Fibroblast of lung (primary cell): ENCODE measurements around the gene TNFSF12. TPM values are rescaled to one million over a fixed set of nuclear protein-coding genes. Genes with fewer than 3 reads are reported as not detected.

Experiments
- DNase-seq, 2 donors: peaks; one replicate each; pipeline versions ENCODE4 v3.0.0 to v3.0.0-alpha.2; 2010; ENCODE audit warnings: low read depth in 2 of 2
- H2AFZ ChIP-seq: 2 replicates; pipeline ENCODE4 v1.5.1; 2012; ENCODE audit warnings: low read length, control low read depth, inconsistent platforms
- H3K27ac ChIP-seq: 2 replicates; pipeline ENCODE4 v1.5.1; 2011; ENCODE audit warnings: low read length, control low read depth; ENCODE audit not compliant: insufficient read depth
- H3K27me3 ChIP-seq: 2 replicates; pipeline ENCODE4 v1.5.1; 2011; ENCODE audit warnings: mild to moderate bottlenecking, low read length; ENCODE audit not compliant: control insufficient read depth, insufficient read depth
- H3K36me3 ChIP-seq: 2 replicates; pipeline ENCODE4 v1.5.1; 2011; ENCODE audit warnings: low read length; ENCODE audit not compliant: control insufficient read depth, insufficient read depth
- H3K4me1 ChIP-seq: 2 replicates; pipeline ENCODE4 v1.5.1; 2011; ENCODE audit warnings: low read length; ENCODE audit not compliant: control insufficient read depth, insufficient read depth; ENCODE audit errors: extremely low read depth
- H3K4me2 ChIP-seq: 2 replicates; pipeline ENCODE4 v1.5.1; 2011; ENCODE audit warnings: low read length, control low read depth; ENCODE audit not compliant: insufficient read depth; ENCODE audit errors: extremely low read depth
- H3K4me3 ChIP-seq, 4 experiments: fragments of 200-600 bp in 1 of 4; sonication (generic) in 1 of 4; replicated peaks in 1 of 4; 2 replicates each; pipeline ENCODE4 v1.5.1; 2011 to 2016; ENCODE audit warnings: low read length in 4 of 4, low read depth in 3 of 4, mild to moderate bottlenecking in 3 of 4, control low read depth in 2 of 4, inconsistent platforms in 1 of 4, mixed read lengths in 1 of 4; ENCODE audit not compliant: insufficient read depth in 1 of 4; ENCODE audit errors: control extremely low read depth in 1 of 4
- H3K79me2 ChIP-seq: 2 replicates; pipeline ENCODE4 v1.5.1; 2012; ENCODE audit warnings: mild to moderate bottlenecking, low read length, inconsistent platforms; ENCODE audit not compliant: control insufficient read depth, insufficient read depth
- H3K9ac ChIP-seq: 2 replicates; pipeline ENCODE4 v1.5.1; 2011; ENCODE audit warnings: mild to moderate bottlenecking, low read length, control low read depth; ENCODE audit not compliant: insufficient read depth
- H3K9me3 ChIP-seq: 2 replicates; pipeline ENCODE4 v1.5.1; 2012; ENCODE audit warnings: low read depth, low read length; ENCODE audit not compliant: control insufficient read depth, insufficient read depth
- H4K20me1 ChIP-seq: 2 replicates; pipeline ENCODE4 v1.5.1; 2011; ENCODE audit warnings: low read length; ENCODE audit not compliant: control insufficient read depth, insufficient read depth; ENCODE audit errors: extremely low read depth
- EZH2 ChIP-seq: IDR thresholded peaks from 2 replicates; pipeline ENCODE4 v1.5.1; 2012; ENCODE audit warnings: low read length, control low read depth, mild to moderate bottlenecking; ENCODE audit errors: missing control alignments
- polyA plus RNA-seq, 2 donors: library from polyadenylated mRNA; depleted of rRNA in 1 of 2; stranded (reverse) in 1 of 2; unstranded in 1 of 2; fragments of >200 nt; gene quantifications; 2 replicates each; pipeline ENCODE4 v1.2.1, GENCODE V29; 2011 to 2012; ENCODE audit warnings: missing spikeins in 1 of 2
- total RNA-seq: library from RNA; depleted of rRNA; stranded (reverse); fragments of >200 nt; gene quantifications from 2 replicates; pipeline ENCODE4 v1.2.1, GENCODE V29; 2014
- TF ChIP-seq, protein P1 (sequence below), 2 donors: IDR thresholded peaks in 1 of 2; conservative IDR thresholded peaks in 1 of 2; 1 replicate in 1 of 2; 2 replicates in 1 of 2; pipeline ENCODE4 v1.5.1; 2011 to 2012; ENCODE audit warnings: low read length in 2 of 2, control low read depth in 1 of 2, inconsistent platforms in 1 of 2, low read depth in 1 of 2, mild to moderate bottlenecking in 1 of 2

The TNFSF12 gene
- total and polyA plus RNA-seq, 2 donors (not counting 1 experiment from before 2014, with no cell fraction given): 9.6 to 34.4 TPM

DNA sequence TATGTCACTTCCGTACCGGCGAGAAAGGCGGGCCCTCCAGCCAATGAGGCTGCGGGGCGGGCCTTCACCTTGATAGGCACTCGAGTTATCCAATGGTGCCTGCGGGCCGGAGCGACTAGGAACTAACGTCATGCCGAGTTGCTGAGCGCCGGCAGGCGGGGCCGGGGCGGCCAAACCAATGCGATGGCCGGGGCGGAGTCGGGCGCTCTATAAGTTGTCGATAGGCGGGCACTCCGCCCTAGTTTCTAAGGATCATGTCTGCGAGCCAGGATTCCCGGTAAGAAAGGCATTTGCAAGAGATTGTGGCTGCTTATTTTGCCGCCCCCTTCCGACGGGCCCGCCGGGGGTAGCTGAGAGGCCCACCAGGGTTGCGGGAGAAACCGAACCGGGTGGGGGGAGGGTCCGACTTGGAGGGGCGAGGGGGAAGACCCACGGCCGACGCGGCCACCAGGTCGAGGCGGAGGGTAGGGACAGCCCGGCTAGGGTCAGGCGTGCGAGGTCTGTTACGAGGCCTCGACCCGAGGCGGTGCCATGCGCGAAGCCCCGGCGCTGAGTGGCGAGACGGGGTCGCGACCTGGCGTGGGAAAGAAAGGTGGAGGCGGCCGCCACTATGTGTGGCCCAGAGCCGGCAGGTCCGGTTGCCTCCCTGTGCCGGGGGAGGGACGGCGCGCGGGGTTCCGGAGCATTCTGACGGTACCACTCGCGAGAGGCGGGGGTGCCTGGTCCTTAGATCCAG, 23.9 kb downstream of the TNFSF12 start:
- Histone ChIP-seq H3K4me1 (peaks cover 21% of the 10 kb centered on the region), H3K9me3 (no peaks in the 10 kb centered on the region), H3K27me3 (no peaks in the 10 kb centered on the region), H3K9ac (peak overlapping the region; percentile 100), H2AFZ (no peak overlapping the region), H3K4me2 (peak overlapping the region; percentile 10), H4K20me1 (peaks cover 14% of the 10 kb centered on the region), H3K36me3 (peaks cover 40% of the 10 kb centered on the region), H3K79me2 (peaks cover 54% of the 10 kb centered on the region), H3K4me3 (peak overlapping the region; percentile 76 to 99 (median 98)), H3K27ac (peak overlapping the region; percentile 98)
- DNase-seq: peak; percentile 99
- TF ChIP-seq, protein P1, sequence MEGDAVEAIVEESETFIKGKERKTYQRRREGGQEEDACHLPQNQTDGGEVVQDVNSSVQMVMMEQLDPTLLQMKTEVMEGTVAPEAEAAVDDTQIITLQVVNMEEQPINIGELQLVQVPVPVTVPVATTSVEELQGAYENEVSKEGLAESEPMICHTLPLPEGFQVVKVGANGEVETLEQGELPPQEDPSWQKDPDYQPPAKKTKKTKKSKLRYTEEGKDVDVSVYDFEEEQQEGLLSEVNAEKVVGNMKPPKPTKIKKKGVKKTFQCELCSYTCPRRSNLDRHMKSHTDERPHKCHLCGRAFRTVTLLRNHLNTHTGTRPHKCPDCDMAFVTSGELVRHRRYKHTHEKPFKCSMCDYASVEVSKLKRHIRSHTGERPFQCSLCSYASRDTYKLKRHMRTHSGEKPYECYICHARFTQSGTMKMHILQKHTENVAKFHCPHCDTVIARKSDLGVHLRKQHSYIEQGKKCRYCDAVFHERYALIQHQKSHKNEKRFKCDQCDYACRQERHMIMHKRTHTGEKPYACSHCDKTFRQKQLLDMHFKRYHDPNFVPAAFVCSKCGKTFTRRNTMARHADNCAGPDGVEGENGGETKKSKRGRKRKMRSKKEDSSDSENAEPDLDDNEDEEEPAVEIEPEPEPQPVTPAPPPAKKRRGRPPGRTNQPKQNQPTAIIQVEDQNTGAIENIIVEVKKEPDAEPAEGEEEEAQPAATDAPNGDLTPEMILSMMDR (conservative IDR thresholded peaks at IDR 0.05 in 1 of 2, IDR thresholded peaks at IDR 0.05 in 1 of 2; ENCODE audit: low read depth in 1 of 2, low read length in 2 of 2): no peak
- TF ChIP-seq EZH2: no peak

DNA sequence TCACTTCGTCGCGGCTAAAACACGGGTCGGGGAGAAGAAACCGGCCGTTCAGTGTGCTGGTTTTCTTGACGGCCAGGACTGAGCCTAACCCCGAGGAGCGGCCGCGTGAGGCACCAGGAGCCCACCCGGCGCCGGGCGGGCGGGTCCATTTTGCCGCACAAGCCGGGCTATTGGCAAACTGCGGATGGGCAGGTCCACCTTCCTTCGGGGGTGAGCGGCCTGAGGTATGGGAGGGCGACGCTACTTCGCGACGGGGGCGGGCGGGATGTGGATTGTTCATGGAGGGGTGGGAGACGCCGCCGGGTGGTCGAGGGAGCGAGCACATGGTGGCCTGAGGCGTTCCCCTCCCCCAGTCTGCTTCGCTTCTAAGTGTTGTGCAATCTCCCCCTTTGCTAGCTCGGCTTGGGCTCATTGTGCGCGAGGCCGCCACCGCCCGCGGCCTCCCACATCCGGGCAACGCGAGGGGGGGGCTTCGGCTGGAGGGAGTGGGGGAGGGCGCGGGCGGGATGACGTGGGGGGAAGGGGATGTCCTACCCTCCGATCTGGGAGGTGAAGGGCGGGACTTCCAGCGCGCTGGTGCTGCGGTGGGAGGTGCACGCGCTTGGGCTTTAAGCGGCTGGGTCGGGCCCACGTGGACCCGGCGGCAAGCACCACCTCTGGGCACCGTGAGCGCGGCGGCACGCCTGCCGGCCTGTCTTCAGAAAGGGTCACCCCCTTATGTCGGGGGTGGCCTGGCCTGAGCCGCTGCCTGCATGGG, 24.6 kb downstream of the TNFSF12 start:
- Histone ChIP-seq H4K20me1 (peaks cover 14% of the 10 kb centered on the region), H3K4me2 (peak overlapping the region; percentile 100), H3K27ac (peak overlapping the region; percentile 98), H3K4me3 (peak overlapping the region; percentile 96 to 99 (median 98)), H2AFZ (no peak overlapping the region), H3K9ac (peak overlapping the region; percentile 100), H3K4me1 (peaks cover 25% of the 10 kb centered on the region), H3K36me3 (peaks cover 45% of the 10 kb centered on the region), H3K79me2 (peaks cover 57% of the 10 kb centered on the region), H3K9me3 (no peaks in the 10 kb centered on the region), H3K27me3 (no peaks in the 10 kb centered on the region)
- no peak for TF ChIP-seq EZH2
- TF ChIP-seq, protein P1 (conservative IDR thresholded peaks at IDR 0.05 in 1 of 2, IDR thresholded peaks at IDR 0.05 in 1 of 2; ENCODE audit: low read depth in 1 of 2, low read length in 2 of 2): no peak
- DNase-seq: peak; percentile 88 to 96
